Panc1 (cell line): ENCODE results near the gene THSD7B.

Experiments
- POLR2AphosphoS5 ChIP-seq: IDR thresholded peaks from 2 replicates; pipeline ENCODE4 v1.6.1; 2012; ENCODE audit warnings: mild to moderate bottlenecking, low read depth, low read length, moderate library complexity
- TF ChIP-seq, protein P1 (sequence below): fragments of 450-650 bp; IDR thresholded peaks from 2 replicates; pipeline ENCODE4 v1.5.1; 2017; ENCODE audit warnings: mild to moderate bottlenecking

DNA sequence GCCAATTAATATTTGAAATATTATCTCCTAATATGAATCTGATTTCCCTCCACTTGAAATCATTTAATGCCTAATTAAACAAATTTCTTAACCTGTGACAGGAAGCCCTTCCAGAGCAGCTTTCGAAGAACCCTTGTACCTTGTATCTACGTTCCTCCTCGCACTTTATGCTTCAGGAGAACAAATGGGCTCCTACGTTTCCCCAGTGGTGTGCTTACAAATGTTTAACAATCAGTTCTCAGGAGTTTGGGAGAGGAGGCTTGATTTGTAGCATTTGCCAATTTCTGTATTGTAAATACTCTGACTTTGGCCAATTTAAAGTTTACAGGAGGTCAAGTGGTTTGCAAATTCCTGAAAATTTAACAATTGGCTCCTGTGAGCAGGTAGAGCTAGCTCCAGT, 327.8 kb downstream of the THSD7B start:
- TF ChIP-seq, protein P1, sequence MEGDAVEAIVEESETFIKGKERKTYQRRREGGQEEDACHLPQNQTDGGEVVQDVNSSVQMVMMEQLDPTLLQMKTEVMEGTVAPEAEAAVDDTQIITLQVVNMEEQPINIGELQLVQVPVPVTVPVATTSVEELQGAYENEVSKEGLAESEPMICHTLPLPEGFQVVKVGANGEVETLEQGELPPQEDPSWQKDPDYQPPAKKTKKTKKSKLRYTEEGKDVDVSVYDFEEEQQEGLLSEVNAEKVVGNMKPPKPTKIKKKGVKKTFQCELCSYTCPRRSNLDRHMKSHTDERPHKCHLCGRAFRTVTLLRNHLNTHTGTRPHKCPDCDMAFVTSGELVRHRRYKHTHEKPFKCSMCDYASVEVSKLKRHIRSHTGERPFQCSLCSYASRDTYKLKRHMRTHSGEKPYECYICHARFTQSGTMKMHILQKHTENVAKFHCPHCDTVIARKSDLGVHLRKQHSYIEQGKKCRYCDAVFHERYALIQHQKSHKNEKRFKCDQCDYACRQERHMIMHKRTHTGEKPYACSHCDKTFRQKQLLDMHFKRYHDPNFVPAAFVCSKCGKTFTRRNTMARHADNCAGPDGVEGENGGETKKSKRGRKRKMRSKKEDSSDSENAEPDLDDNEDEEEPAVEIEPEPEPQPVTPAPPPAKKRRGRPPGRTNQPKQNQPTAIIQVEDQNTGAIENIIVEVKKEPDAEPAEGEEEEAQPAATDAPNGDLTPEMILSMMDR, result no peak
- TF ChIP-seq POLR2AphosphoS5, result no peak
